GM12892 (cell line): ENCODE data around the gene COL19A1.

Experiments
- POLR2A ChIP-seq: IDR thresholded peaks from 2 replicates; pipeline ENCODE4 v1.6.1; 2011; ENCODE audit warnings: low read depth, low read length, control low read depth
- POLR2AphosphoS5 ChIP-seq: IDR thresholded peaks from 2 replicates; pipeline ENCODE4 v1.6.1; 2011; ENCODE audit warnings: low read depth, low read length, control low read depth

DNA sequence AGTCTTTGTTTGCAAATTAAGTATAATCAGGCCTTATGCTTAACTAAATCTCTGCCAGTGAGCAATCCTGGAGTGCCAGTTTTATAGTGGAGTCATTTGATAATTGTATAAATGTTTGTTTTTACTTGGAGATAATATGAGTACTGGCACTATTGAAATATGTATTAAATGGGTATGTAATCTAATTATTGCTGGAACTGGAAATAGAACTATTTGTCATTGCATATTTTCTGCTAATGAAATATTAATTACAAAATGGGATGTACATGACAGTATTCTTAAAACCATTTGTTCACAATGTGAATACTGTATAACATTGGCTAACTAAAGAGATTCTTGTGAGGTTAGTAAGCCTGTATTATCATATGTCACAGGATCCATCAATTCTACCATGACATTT, 49.0 kb upstream of the COL19A1 start:
- TF ChIP-seq POLR2A: no peak
- no peak for TF ChIP-seq POLR2AphosphoS5
